Panc1 (cell line): ENCODE measurements around the gene IFT80. TPM values are rescaled to one million over a fixed set of nuclear protein-coding genes. Genes with fewer than 3 reads are reported as not detected.

Source experiments
- ATAC-seq: fragments of 200-7000 bp; cut with Tn5 transposase; 2 replicates; pipeline ENCODE4 v1.9.1; 2020; ENCODE audit warnings: mild to moderate bottlenecking, moderate library complexity
- Bru-seq: library from RNA; stranded (reverse); fragments of 400-500 nt; gene quantifications from one replicate; lab custom pipeline; 2021; lab: Mats Ljungman, UMichigan
- BruChase-seq, 2 experiments: library from RNA; stranded (reverse); fragments of 400-500 nt; gene quantifications; one replicate each; lab custom pipeline; 2021; lab: Mats Ljungman, UMichigan
- BruUV-seq: library from RNA; stranded (reverse); fragments of 400-500 nt; replicated peaks from 2 replicates; lab custom pipeline; 2021; lab: Mats Ljungman, UMichigan
- CTCF ChIA-PET: fragments of 300-600 bp; sonication (Branson Sonifier 250); formaldehyde crosslinking; loops from one replicate; lab custom pipeline; 2022; ENCODE audit warnings: antibody characterized with exemption; lab: Charles Lee
- POLR2A ChIA-PET: fragments of 300-600 bp; sonication (Branson Sonifier 250); formaldehyde crosslinking; loops from one replicate; lab custom pipeline; 2022; ENCODE audit warnings: antibody characterized with exemption; lab: Charles Lee
- DNase-seq: peaks from one replicate; pipeline ENCODE4 v3.0.0-alpha.2; 2010; ENCODE audit warnings: low read depth, low spot score
- H3K27ac ChIP-seq: 2 replicates; pipeline ENCODE4 v1.5.1; 2011; ENCODE audit warnings: mild to moderate bottlenecking, low read length, inconsistent platforms
- H3K27me3 ChIP-seq: fragments of 200-500 bp; sonication (Bioruptor generic); 2 replicates; pipeline ENCODE4 v1.6.0; 2014; ENCODE audit warnings: low read length, inconsistent platforms; ENCODE audit not compliant: control insufficient read depth, insufficient read depth
- H3K36me3 ChIP-seq: fragments of 200-500 bp; sonication (Bioruptor generic); 2 replicates; pipeline ENCODE4 v1.5.1; 2014; ENCODE audit warnings: inconsistent platforms, mild to moderate bottlenecking, low read length, moderate library complexity; ENCODE audit not compliant: control insufficient read depth, insufficient read depth
- H3K4me1 ChIP-seq: 2 replicates; pipeline ENCODE4 v1.5.1; 2011; ENCODE audit warnings: inconsistent platforms, mild to moderate bottlenecking, low read length, moderate library complexity; ENCODE audit not compliant: control insufficient read depth, insufficient read depth
- H3K4me3 ChIP-seq, 2 experiments: 2 replicates each; pipeline ENCODE4 v1.5.1; 2011 to 2012; ENCODE audit warnings: low read depth in 2 of 2, low read length in 2 of 2, mild to moderate bottlenecking in 2 of 2, inconsistent platforms in 1 of 2, moderate library complexity in 1 of 2
- H3K9me3 ChIP-seq: fragments of 200-500 bp; sonication (Bioruptor generic); 2 replicates; pipeline ENCODE4 v1.5.1; 2014; ENCODE audit warnings: low read depth, mild to moderate bottlenecking, inconsistent platforms, low read length, moderate library complexity; ENCODE audit not compliant: control insufficient read depth, insufficient read depth
- POLR2AphosphoS5 ChIP-seq: IDR thresholded peaks from 2 replicates; pipeline ENCODE4 v1.6.1; 2012; ENCODE audit warnings: mild to moderate bottlenecking, low read depth, low read length, moderate library complexity
- SIN3A ChIP-seq: IDR thresholded peaks from 2 replicates; pipeline ENCODE4 v1.6.1; 2012; ENCODE audit warnings: low read depth, mild to moderate bottlenecking, low read length, moderate library complexity, borderline replicate concordance; ENCODE audit not compliant: insufficient read depth
- TCF7L2 ChIP-seq: IDR thresholded peaks from 2 replicates; pipeline ENCODE4 v1.6.1; 2011; ENCODE audit warnings: mild to moderate bottlenecking, low read depth, low read length, inconsistent platforms
- in situ Hi-C: cut with HindIII; loops from 2 replicates; pipeline ENCODE4 v1.10.0; 2016; ENCODE audit warnings: low sequenced_read_pairs, low pct_unique_long_range_greater_than_20kb
- intact Hi-C: fragments of 100-400 bp; cut with micrococcal nuclease; formaldehyde crosslinking; loops from one replicate; pipeline ENCODE4 v1.10.0; 2022; ENCODE audit not compliant: unreplicated experiment
- long read RNA-seq: library from polyadenylated mRNA; unstranded; transcript quantifications from one replicate; pipeline ENCODE4 v2.0.0, GENCODE V29; 2021; ENCODE audit not compliant: unreplicated experiment
- polyA plus RNA-seq: library from polyadenylated mRNA; unstranded; fragments of >200 nt; gene quantifications from one replicate; pipeline ENCODE4 v1.2.1, GENCODE V29; 2012; ENCODE audit warnings: missing spikeins; ENCODE audit not compliant: insufficient read length
- total RNA-seq: library from RNA; stranded (reverse); gene quantifications from one replicate; pipeline ENCODE4 v1.2.1, GENCODE V29; 2021; ENCODE audit not compliant: unreplicated experiment
- TF ChIP-seq, protein P1 (sequence below), 2 experiments: IDR thresholded peaks; 2 replicates each; pipeline ENCODE4 v1.6.1; 2011 to 2012; ENCODE audit warnings: low read depth in 2 of 2, control low read depth in 1 of 2, low read length in 1 of 2, mild to moderate bottlenecking in 1 of 2, moderate library complexity in 1 of 2; ENCODE audit not compliant: insufficient read depth in 1 of 2
- TF ChIP-seq, protein P2 (sequence below): fragments of 450-650 bp; IDR thresholded peaks from 2 replicates; pipeline ENCODE4 v1.5.1; 2017; ENCODE audit warnings: mild to moderate bottlenecking

Gene IFT80
- total RNA-seq (35.1 TPM), Bru-seq, nascent RNA (percentile 89 among the genes with signal in this experiment), BruChase-seq, experiment 1, labeled RNA remaining after a 2-hour chase (percentile 98 among the genes with signal in this experiment), BruChase-seq, experiment 2, labeled RNA remaining after a 6-hour chase (percentile 98 among the genes with signal in this experiment)
- 19.5 TPM for polyA plus RNA-seq
- long read RNA-seq, full-length matches to known transcripts, result 6 of 19 reads
- long read RNA-seq, partial matches to known transcripts, result 2 of 19 reads
- long read RNA-seq, other reads (novel, unspliced or antisense), result 11 of 19 reads

DNA sequence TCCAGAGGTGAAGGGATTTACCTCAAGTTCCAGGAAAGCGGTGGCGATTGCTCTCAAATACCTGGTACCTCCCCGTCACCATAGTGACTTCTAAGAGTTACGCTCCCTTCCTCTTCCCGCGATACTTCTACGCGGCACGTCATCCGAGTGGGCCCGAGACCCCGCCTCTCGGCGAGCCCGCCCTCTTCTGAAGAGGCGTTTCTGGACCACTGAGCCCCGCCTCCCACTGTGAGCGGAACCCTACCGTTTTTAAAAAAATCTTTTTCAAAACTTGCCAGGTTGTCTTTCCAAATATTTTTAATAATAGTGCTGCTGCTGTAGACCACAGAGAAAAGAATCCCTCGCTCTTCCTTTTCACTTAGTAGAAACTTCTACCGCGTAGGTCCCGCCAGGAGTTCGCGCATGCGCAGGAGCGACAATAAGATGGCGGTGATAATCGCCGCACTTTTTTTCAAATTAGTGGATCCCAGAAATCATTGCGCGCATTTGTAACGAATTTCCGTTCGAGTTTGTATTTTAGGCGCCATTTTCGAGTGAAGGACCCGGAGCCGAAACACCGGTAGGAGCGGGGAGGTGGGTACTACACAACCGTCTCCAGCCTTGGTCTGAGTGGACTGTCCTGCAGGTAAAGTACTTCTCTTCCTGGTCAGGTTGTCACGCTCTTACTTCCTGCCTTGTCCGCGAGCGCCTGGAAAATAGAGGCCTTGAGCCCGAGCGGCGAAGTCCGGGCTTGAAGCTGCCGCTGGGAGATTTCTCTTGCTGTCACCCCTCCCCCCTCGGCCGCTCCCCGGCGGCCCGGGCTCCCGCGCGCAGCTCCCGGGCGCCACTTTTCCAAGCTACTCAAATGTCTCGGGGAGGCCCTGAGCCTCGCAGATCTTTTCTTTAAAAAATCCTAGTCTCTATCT lies at the start of gene IFT80, which contains the start of gene SMC4:
TSS of gene IFT80 (minus strand) at position 101 of the 905 bp plus-strand sequence. CDS start 14,625 bp downstream, outside the sequence.
TSS of gene SMC4 (plus strand) at position 526 of the 905 bp plus-strand sequence. CDS start 1,177 bp downstream, outside the sequence.
- peak; percentile 85 for DNase-seq
- H3K9me3 ChIP-seq, result no peaks in the 10 kb centered on the region
- POLR2A ChIA-PET, result no interaction called here
- in situ Hi-C loops, result no loop called here
- peak; percentile 95 for ATAC-seq
- H3K36me3 ChIP-seq, result peaks cover 21% of the 10 kb centered on the region
- H3K4me3 ChIP-seq, result peak within 1 kb of the TSS; percentile 71 to 99
- TF ChIP-seq POLR2AphosphoS5 (peak; percentile 77), SIN3A (peak; percentile 99)
- TF ChIP-seq, protein P1, sequence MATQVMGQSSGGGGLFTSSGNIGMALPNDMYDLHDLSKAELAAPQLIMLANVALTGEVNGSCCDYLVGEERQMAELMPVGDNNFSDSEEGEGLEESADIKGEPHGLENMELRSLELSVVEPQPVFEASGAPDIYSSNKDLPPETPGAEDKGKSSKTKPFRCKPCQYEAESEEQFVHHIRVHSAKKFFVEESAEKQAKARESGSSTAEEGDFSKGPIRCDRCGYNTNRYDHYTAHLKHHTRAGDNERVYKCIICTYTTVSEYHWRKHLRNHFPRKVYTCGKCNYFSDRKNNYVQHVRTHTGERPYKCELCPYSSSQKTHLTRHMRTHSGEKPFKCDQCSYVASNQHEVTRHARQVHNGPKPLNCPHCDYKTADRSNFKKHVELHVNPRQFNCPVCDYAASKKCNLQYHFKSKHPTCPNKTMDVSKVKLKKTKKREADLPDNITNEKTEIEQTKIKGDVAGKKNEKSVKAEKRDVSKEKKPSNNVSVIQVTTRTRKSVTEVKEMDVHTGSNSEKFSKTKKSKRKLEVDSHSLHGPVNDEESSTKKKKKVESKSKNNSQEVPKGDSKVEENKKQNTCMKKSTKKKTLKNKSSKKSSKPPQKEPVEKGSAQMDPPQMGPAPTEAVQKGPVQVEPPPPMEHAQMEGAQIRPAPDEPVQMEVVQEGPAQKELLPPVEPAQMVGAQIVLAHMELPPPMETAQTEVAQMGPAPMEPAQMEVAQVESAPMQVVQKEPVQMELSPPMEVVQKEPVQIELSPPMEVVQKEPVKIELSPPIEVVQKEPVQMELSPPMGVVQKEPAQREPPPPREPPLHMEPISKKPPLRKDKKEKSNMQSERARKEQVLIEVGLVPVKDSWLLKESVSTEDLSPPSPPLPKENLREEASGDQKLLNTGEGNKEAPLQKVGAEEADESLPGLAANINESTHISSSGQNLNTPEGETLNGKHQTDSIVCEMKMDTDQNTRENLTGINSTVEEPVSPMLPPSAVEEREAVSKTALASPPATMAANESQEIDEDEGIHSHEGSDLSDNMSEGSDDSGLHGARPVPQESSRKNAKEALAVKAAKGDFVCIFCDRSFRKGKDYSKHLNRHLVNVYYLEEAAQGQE (IDR thresholded peaks at IDR 0.05; ENCODE audit: insufficient read depth in 1 of 2, low read depth in 2 of 2, low read length in 1 of 2), result peak in 1 of 2 experiments; percentile 39; a peak in 1 of 4 replicates
- TF ChIP-seq, protein P2, sequence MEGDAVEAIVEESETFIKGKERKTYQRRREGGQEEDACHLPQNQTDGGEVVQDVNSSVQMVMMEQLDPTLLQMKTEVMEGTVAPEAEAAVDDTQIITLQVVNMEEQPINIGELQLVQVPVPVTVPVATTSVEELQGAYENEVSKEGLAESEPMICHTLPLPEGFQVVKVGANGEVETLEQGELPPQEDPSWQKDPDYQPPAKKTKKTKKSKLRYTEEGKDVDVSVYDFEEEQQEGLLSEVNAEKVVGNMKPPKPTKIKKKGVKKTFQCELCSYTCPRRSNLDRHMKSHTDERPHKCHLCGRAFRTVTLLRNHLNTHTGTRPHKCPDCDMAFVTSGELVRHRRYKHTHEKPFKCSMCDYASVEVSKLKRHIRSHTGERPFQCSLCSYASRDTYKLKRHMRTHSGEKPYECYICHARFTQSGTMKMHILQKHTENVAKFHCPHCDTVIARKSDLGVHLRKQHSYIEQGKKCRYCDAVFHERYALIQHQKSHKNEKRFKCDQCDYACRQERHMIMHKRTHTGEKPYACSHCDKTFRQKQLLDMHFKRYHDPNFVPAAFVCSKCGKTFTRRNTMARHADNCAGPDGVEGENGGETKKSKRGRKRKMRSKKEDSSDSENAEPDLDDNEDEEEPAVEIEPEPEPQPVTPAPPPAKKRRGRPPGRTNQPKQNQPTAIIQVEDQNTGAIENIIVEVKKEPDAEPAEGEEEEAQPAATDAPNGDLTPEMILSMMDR, result no peak
- intact Hi-C loops, result no loop called here
- peaks cover 19% of the 10 kb centered on the region for H3K4me1 ChIP-seq
- peak within 1 kb of the TSS; percentile 100 for H3K27ac ChIP-seq
- H3K27me3 ChIP-seq, result no peaks in the 10 kb centered on the region
- CTCF ChIA-PET, result no interaction called here
- BruUV-seq, result no TSS peak

DNA sequence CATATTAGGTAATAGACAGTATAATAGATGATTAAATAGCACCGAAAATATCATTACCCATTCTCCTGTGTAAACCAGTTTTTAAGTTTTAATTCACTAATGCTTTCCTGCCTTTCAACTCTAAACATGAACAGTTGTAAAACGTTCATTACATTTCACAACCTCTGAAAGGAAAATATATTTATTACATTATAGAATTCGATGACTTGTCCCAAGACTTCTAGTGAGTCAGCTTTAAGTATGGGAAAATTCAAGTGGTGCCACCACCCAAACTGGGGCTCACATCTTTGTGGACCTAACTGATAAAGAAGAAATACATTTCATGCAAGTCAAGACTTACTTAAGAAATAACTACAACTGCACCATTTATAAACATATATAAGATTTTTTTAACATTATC lies 48.5 kb upstream of the IFT80 start:
- intact Hi-C loops (no loop called here), in situ Hi-C loops (no loop called here)
- Histone ChIP-seq H3K36me3 (peaks cover 9% of the 10 kb centered on the region), H3K4me3 (peak overlapping the region; percentile 10 to 82; a peak in 3 of 4 replicates), H3K4me1 (peaks cover 17% of the 10 kb centered on the region), H3K9me3 (no peaks in the 10 kb centered on the region), H3K27ac (peak overlapping the region; percentile 95; the same call in 1 of the 2 replicates), H3K27me3 (no peaks in the 10 kb centered on the region)
- DNase-seq, result no peak
- ChIA-PET CTCF (no interaction called here), POLR2A (no interaction called here)
- TF ChIP-seq TCF7L2 (no peak), SIN3A (no peak), POLR2AphosphoS5 (no peak)
- TF ChIP-seq, protein P1 (IDR thresholded peaks at IDR 0.05; ENCODE audit: insufficient read depth in 1 of 2, low read depth in 2 of 2, low read length in 1 of 2), result no peak
- TF ChIP-seq, protein P2, result no peak
- ATAC-seq, result no peak
- no TSS peak for BruUV-seq
